ENCODE results near the gene WNT4. TPM values are rescaled to one million over a fixed set of nuclear protein-coding genes. Genes with fewer than 3 reads are reported as not detected.

WNT4 gene
- total RNA-seq, 5 donors from 2014 or later (not counting 1 experiment from before 2014, with no cell fraction given): not detected

- H3K4me3 Mint-ChIP-seq: no peak overlapping the region
- H3K27me3 ChIP-seq (replicated peaks in 1 of 2; ENCODE audit: control insufficient read depth in 2 of 2, extremely low read depth in 1 of 2, insufficient read depth in 2 of 2, low read length in 1 of 2): peaks cover 0 to 7% of the 10 kb centered on the region in 2 experiments
- no peak overlapping the region for H3K27ac ChIP-seq (ENCODE audit: low read length)
- ATAC-seq (replicated peaks in 1 of 4) (peak in 1 of 4 experiments; percentile 36), DNase-seq (peak in 1 of 35 experiments; percentile 6)
- peaks cover 0 to 3% (median 0%) of the 10 kb centered on the region in 3 donors for H3K4me1 Mint-ChIP-seq
- no peak overlapping the region for H3K27ac Mint-ChIP-seq
- no peaks in the 10 kb centered on the region for H3K27me3 Mint-ChIP-seq
- H3K9me3 Mint-ChIP-seq: no peaks in the 10 kb centered on the region
- no peaks in the 10 kb centered on the region for H3K4me1 ChIP-seq (ENCODE audit: control insufficient read depth in 1 of 2, extremely low read depth in 1 of 2, insufficient read depth in 2 of 2, low read length in 2 of 2)
- no peaks in the 10 kb centered on the region for H3K36me3 Mint-ChIP-seq
- 15% methylated on average over 2 of the region's 5 CpGs for WGBS (ENCODE audit: insufficient coverage)
- H3K36me3 ChIP-seq (ENCODE audit: control insufficient read depth in 2 of 2, extremely low read depth in 1 of 2, insufficient read depth in 1 of 2, low read length in 1 of 2): no peaks in the 10 kb centered on the region
- ChIA-PET CTCF (no interaction called here), POLR2A (no interaction called here)
- no peak overlapping the region for H3K4me3 ChIP-seq (ENCODE audit: control insufficient read depth in 1 of 2, extremely low read depth in 1 of 2, low read length in 1 of 2)
- H3K9me3 ChIP-seq: no peaks in the 10 kb centered on the region
These were observed 33.4 kb upstream of the WNT4 start for GRCh38 chr1:22176258-22176657.

GRCh38 chr1:22174446-22175220 is 31.7 kb upstream of the WNT4 start:
- Mint-ChIP-seq H3K27me3 (no peaks in the 10 kb centered on the region), H3K4me3 (no peak overlapping the region), H3K27ac (no peak overlapping the region), H3K36me3 (no peaks in the 10 kb centered on the region), H3K9me3 (no peaks in the 10 kb centered on the region), H3K4me1 (peaks cover 0 to 3% (median 0%) of the 10 kb centered on the region in 3 donors)
- no peak overlapping the region for H3K4me3 ChIP-seq (ENCODE audit: control insufficient read depth in 1 of 2, extremely low read depth in 1 of 2, low read length in 1 of 2)
- DNase-seq (no peak), ATAC-seq (replicated peaks in 1 of 4) (no peak)
- peaks cover 0 to 7% of the 10 kb centered on the region in 2 experiments for H3K27me3 ChIP-seq (replicated peaks in 1 of 2; ENCODE audit: control insufficient read depth in 2 of 2, extremely low read depth in 1 of 2, insufficient read depth in 2 of 2, low read length in 1 of 2)
- H3K27ac ChIP-seq (ENCODE audit: low read length): no peak overlapping the region
- H3K36me3 ChIP-seq (ENCODE audit: control insufficient read depth in 2 of 2, extremely low read depth in 1 of 2, insufficient read depth in 1 of 2, low read length in 1 of 2): no peaks in the 10 kb centered on the region
- no peaks in the 10 kb centered on the region for H3K9me3 ChIP-seq
- ChIA-PET POLR2A (no interaction called here), CTCF (no interaction called here)
- whole genome bisulfite sequencing (ENCODE audit: insufficient coverage): 100% methylated on average over 1 of the region's 9 CpGs
- H3K4me1 ChIP-seq (ENCODE audit: control insufficient read depth in 1 of 2, extremely low read depth in 1 of 2, insufficient read depth in 2 of 2, low read length in 2 of 2): no peaks in the 10 kb centered on the region

GRCh38 chr1:22171951-22172715 is 29.2 kb upstream of the WNT4 start:
- Mint-ChIP-seq H3K27ac (no peak overlapping the region), H3K4me1 (peaks cover 0 to 3% (median 0%) of the 10 kb centered on the region in 3 donors), H3K9me3 (no peaks in the 10 kb centered on the region), H3K27me3 (peaks cover 0 to 2% of the 10 kb centered on the region in 2 donors), H3K36me3 (no peaks in the 10 kb centered on the region), H3K4me3 (no peak overlapping the region)
- no peak overlapping the region for H3K27ac ChIP-seq (ENCODE audit: low read length)
- no peak for ATAC-seq (replicated peaks in 1 of 4)
- POLR2A ChIA-PET: interaction anchor here in 1 of 2 donors (0.7 kb wide), 1 partner anchor 211 kb away, joined by 4 read pairs; no protein-coding TSS in a partner anchor
- no peaks in the 10 kb centered on the region for H3K36me3 ChIP-seq (ENCODE audit: control insufficient read depth in 2 of 2, extremely low read depth in 1 of 2, insufficient read depth in 1 of 2, low read length in 1 of 2)
- no peak overlapping the region for H3K4me3 ChIP-seq (ENCODE audit: control insufficient read depth in 1 of 2, extremely low read depth in 1 of 2, low read length in 1 of 2)
- peaks cover 0 to 5% of the 10 kb centered on the region in 2 experiments for H3K4me1 ChIP-seq (ENCODE audit: control insufficient read depth in 1 of 2, extremely low read depth in 1 of 2, insufficient read depth in 2 of 2, low read length in 2 of 2)
- WGBS (ENCODE audit: insufficient coverage): 84% methylated on average over 16 of the region's 18 CpGs
- H3K27me3 ChIP-seq (replicated peaks in 1 of 2; ENCODE audit: control insufficient read depth in 2 of 2, extremely low read depth in 1 of 2, insufficient read depth in 2 of 2, low read length in 1 of 2): peaks cover 0 to 4% of the 10 kb centered on the region in 2 experiments
- no peak for DNase-seq
- no peaks in the 10 kb centered on the region for H3K9me3 ChIP-seq
- CTCF ChIA-PET: no interaction called here

GRCh38 chr1:22169816-22170215 is 26.9 kb upstream of the WNT4 start:
- CTCF ChIA-PET: no interaction called here
- Histone ChIP-seq H3K9me3 (no peaks in the 10 kb centered on the region), H3K4me1 (ENCODE audit: control insufficient read depth in 1 of 2, extremely low read depth in 1 of 2, insufficient read depth in 2 of 2, low read length in 2 of 2) (peaks cover 0 to 5% of the 10 kb centered on the region in 2 experiments), H3K27ac (ENCODE audit: low read length) (no peak overlapping the region), H3K4me3 (ENCODE audit: control insufficient read depth in 1 of 2, extremely low read depth in 1 of 2, low read length in 1 of 2) (no peak overlapping the region), H3K27me3 (replicated peaks in 1 of 2; ENCODE audit: control insufficient read depth in 2 of 2, extremely low read depth in 1 of 2, insufficient read depth in 2 of 2, low read length in 1 of 2) (no peaks in the 10 kb centered on the region), H3K36me3 (ENCODE audit: control insufficient read depth in 2 of 2, extremely low read depth in 1 of 2, insufficient read depth in 1 of 2, low read length in 1 of 2) (no peaks in the 10 kb centered on the region)
- H3K9me3 Mint-ChIP-seq: no peaks in the 10 kb centered on the region
- H3K27me3 Mint-ChIP-seq: peaks cover 0 to 2% of the 10 kb centered on the region in 2 donors
- no peak overlapping the region for H3K4me3 Mint-ChIP-seq
- POLR2A ChIA-PET: no interaction called here
- H3K4me1 Mint-ChIP-seq: no peaks in the 10 kb centered on the region
- 76% methylated on average over 3 of the region's 4 CpGs for WGBS (ENCODE audit: insufficient coverage)
- H3K36me3 Mint-ChIP-seq: no peaks in the 10 kb centered on the region
- no peak for ATAC-seq (replicated peaks in 1 of 4)
- H3K27ac Mint-ChIP-seq: no peak overlapping the region
- no peak for DNase-seq

GRCh38 chr1:22168412-22168973 is 25.6 kb upstream of the WNT4 start:
- ATAC-seq (replicated peaks in 1 of 4) (no peak), DNase-seq (no peak)
- CTCF ChIA-PET: no interaction called here
- Mint-ChIP-seq H3K4me3 (no peak overlapping the region), H3K4me1 (no peaks in the 10 kb centered on the region), H3K27me3 (peaks cover 0 to 2% of the 10 kb centered on the region in 2 donors), H3K36me3 (no peaks in the 10 kb centered on the region), H3K9me3 (no peaks in the 10 kb centered on the region), H3K27ac (no peak overlapping the region)
- Histone ChIP-seq H3K4me1 (ENCODE audit: control insufficient read depth in 1 of 2, extremely low read depth in 1 of 2, insufficient read depth in 2 of 2, low read length in 2 of 2) (peaks cover 0 to 5% of the 10 kb centered on the region in 2 experiments), H3K36me3 (ENCODE audit: control insufficient read depth in 2 of 2, extremely low read depth in 1 of 2, insufficient read depth in 1 of 2, low read length in 1 of 2) (no peaks in the 10 kb centered on the region), H3K27ac (ENCODE audit: low read length) (no peak overlapping the region), H3K4me3 (ENCODE audit: control insufficient read depth in 1 of 2, extremely low read depth in 1 of 2, low read length in 1 of 2) (no peak overlapping the region), H3K27me3 (replicated peaks in 1 of 2; ENCODE audit: control insufficient read depth in 2 of 2, extremely low read depth in 1 of 2, insufficient read depth in 2 of 2, low read length in 1 of 2) (no peaks in the 10 kb centered on the region), H3K9me3 (no peaks in the 10 kb centered on the region)
- POLR2A ChIA-PET: no interaction called here
- WGBS (ENCODE audit: insufficient coverage): 8% methylated on average over 2 of the region's 4 CpGs

- WGBS (ENCODE audit: insufficient coverage): no CpG with 5 or more reads among the region's 1 CpG
- peaks cover 0 to 5% of the 10 kb centered on the region in 2 experiments for H3K4me1 ChIP-seq (ENCODE audit: control insufficient read depth in 1 of 2, extremely low read depth in 1 of 2, insufficient read depth in 2 of 2, low read length in 2 of 2)
- ATAC-seq (replicated peaks in 1 of 4) (no peak), DNase-seq (no peak)
- Mint-ChIP-seq H3K4me1 (no peaks in the 10 kb centered on the region), H3K27me3 (peaks cover 0 to 3% of the 10 kb centered on the region in 2 donors), H3K4me3 (no peak overlapping the region), H3K36me3 (no peaks in the 10 kb centered on the region), H3K27ac (no peak overlapping the region), H3K9me3 (no peaks in the 10 kb centered on the region)
- no peak overlapping the region for H3K4me3 ChIP-seq (ENCODE audit: control insufficient read depth in 1 of 2, extremely low read depth in 1 of 2, low read length in 1 of 2)
- no peak overlapping the region for H3K27ac ChIP-seq (ENCODE audit: low read length)
- H3K27me3 ChIP-seq (replicated peaks in 1 of 2; ENCODE audit: control insufficient read depth in 2 of 2, extremely low read depth in 1 of 2, insufficient read depth in 2 of 2, low read length in 1 of 2): peaks cover 0 to 12% of the 10 kb centered on the region in 2 experiments
- no peaks in the 10 kb centered on the region for H3K36me3 ChIP-seq (ENCODE audit: control insufficient read depth in 2 of 2, extremely low read depth in 1 of 2, insufficient read depth in 1 of 2, low read length in 1 of 2)
- H3K9me3 ChIP-seq: no peaks in the 10 kb centered on the region
- POLR2A ChIA-PET: no interaction called here
- CTCF ChIA-PET: no interaction called here
These were observed 23.5 kb upstream of the WNT4 start for GRCh38 chr1:22166439-22166838.

All from T-cell (primary cell).